ENCODE results near the gene ZNF83.
"Not testable (repeated sequence)": the region's sequence is repeated elsewhere in the genome, so short reads cannot be mapped to it uniquely, and the experiment has no call there.

Gene ZNF83

GRCh38 chr19:52637718-52638585, at the start of gene ZNF83:
TSS of gene ZNF83 (minus strand) at chr19:52638355.
- Histone ChIP-seq H3K27me3 (ENCODE audit: control insufficient read depth in 1 of 2, insufficient read depth in 2 of 2, low read length in 2 of 2) (no peaks in the 10 kb centered on the region), H3K9ac (ENCODE audit: low read depth in 1 of 2, low read length in 2 of 2) (peak within 1 kb of the TSS; percentile 71 to 78), H3K4me3 (ENCODE audit: low read depth in 1 of 2, low read length in 2 of 2) (peak within 1 kb of the TSS; percentile 84 to 97), H3K9me3 (ENCODE audit: control insufficient read depth in 1 of 2, low read length in 2 of 2) (no peaks in the 10 kb centered on the region), H3K36me3 (ENCODE audit: control insufficient read depth in 1 of 2, insufficient read depth in 2 of 2, low read length in 2 of 2) (peaks cover 0 to 3% of the 10 kb centered on the region in 2 donors), H3K4me1 (ENCODE audit: control insufficient read depth in 1 of 2, insufficient read depth in 2 of 2, low read length in 2 of 2) (peaks cover 6 to 8% of the 10 kb centered on the region in 2 donors), H3K27ac (ENCODE audit: low read depth, low read length) (peak within 1 kb of the TSS; percentile 66)

- Histone ChIP-seq H3K4me1 (ENCODE audit: control insufficient read depth in 1 of 2, insufficient read depth in 2 of 2, low read length in 2 of 2) (peaks cover 0 to 4% of the 10 kb centered on the region in 2 donors), H3K9ac (ENCODE audit: low read depth in 1 of 2, low read length in 2 of 2) (no peak overlapping the region), H3K36me3 (ENCODE audit: control insufficient read depth in 1 of 2, insufficient read depth in 2 of 2, low read length in 2 of 2) (no peaks in the 10 kb centered on the region), H3K27ac (ENCODE audit: low read depth, low read length) (no peak overlapping the region), H3K9me3 (ENCODE audit: control insufficient read depth in 1 of 2, low read length in 2 of 2) (peaks cover 0 to 3% of the 10 kb centered on the region in 2 donors), H3K27me3 (ENCODE audit: control insufficient read depth in 1 of 2, insufficient read depth in 2 of 2, low read length in 2 of 2) (no peaks in the 10 kb centered on the region), H3K4me3 (ENCODE audit: low read depth in 1 of 2, low read length in 2 of 2) (no peak overlapping the region)
Measured at GRCh38 chr19:52687684-52688083, 49.5 kb upstream of the ZNF83 start.

- Histone ChIP-seq H3K27ac (ENCODE audit: low read depth, low read length) (no peak overlapping the region), H3K4me3 (ENCODE audit: low read depth in 1 of 2, low read length in 2 of 2) (no peak overlapping the region), H3K9ac (ENCODE audit: low read depth in 1 of 2, low read length in 2 of 2) (no peak overlapping the region), H3K27me3 (ENCODE audit: control insufficient read depth in 1 of 2, insufficient read depth in 2 of 2, low read length in 2 of 2) (no peaks in the 10 kb centered on the region), H3K36me3 (ENCODE audit: control insufficient read depth in 1 of 2, insufficient read depth in 2 of 2, low read length in 2 of 2) (no peaks in the 10 kb centered on the region), H3K4me1 (ENCODE audit: control insufficient read depth in 1 of 2, insufficient read depth in 2 of 2, low read length in 2 of 2) (peaks cover 0 to 2% of the 10 kb centered on the region in 2 donors), H3K9me3 (ENCODE audit: control insufficient read depth in 1 of 2, low read length in 2 of 2) (no peaks in the 10 kb centered on the region)
Measured at GRCh38 chr19:52685811-52686210, 47.7 kb upstream of the ZNF83 start.

GRCh38 chr19:52681216-52681615, 43.1 kb upstream of the ZNF83 start:
- H3K9me3 ChIP-seq (ENCODE audit: control insufficient read depth in 1 of 2, low read length in 2 of 2); H3K36me3 ChIP-seq (ENCODE audit: control insufficient read depth in 1 of 2, insufficient read depth in 2 of 2, low read length in 2 of 2); H3K27me3 ChIP-seq (ENCODE audit: control insufficient read depth in 1 of 2, insufficient read depth in 2 of 2, low read length in 2 of 2); H3K9ac ChIP-seq (ENCODE audit: low read depth in 1 of 2, low read length in 2 of 2); H3K27ac ChIP-seq (ENCODE audit: low read depth, low read length); H3K4me3 ChIP-seq (ENCODE audit: low read depth in 1 of 2, low read length in 2 of 2); H3K4me1 ChIP-seq (ENCODE audit: control insufficient read depth in 1 of 2, insufficient read depth in 2 of 2, low read length in 2 of 2): not testable (repeated sequence)

- Histone ChIP-seq H3K4me1 (ENCODE audit: control insufficient read depth in 1 of 2, insufficient read depth in 2 of 2, low read length in 2 of 2) (no peaks in the 10 kb centered on the region), H3K36me3 (ENCODE audit: control insufficient read depth in 1 of 2, insufficient read depth in 2 of 2, low read length in 2 of 2) (no peaks in the 10 kb centered on the region), H3K4me3 (ENCODE audit: low read depth in 1 of 2, low read length in 2 of 2) (no peak overlapping the region), H3K9ac (ENCODE audit: low read depth in 1 of 2, low read length in 2 of 2) (no peak overlapping the region), H3K27me3 (ENCODE audit: control insufficient read depth in 1 of 2, insufficient read depth in 2 of 2, low read length in 2 of 2) (no peaks in the 10 kb centered on the region), H3K27ac (ENCODE audit: low read depth, low read length) (no peak overlapping the region), H3K9me3 (ENCODE audit: control insufficient read depth in 1 of 2, low read length in 2 of 2) (peaks cover 0 to 6% of the 10 kb centered on the region in 2 donors)
Measured at GRCh38 chr19:52679598-52679997, 41.4 kb upstream of the ZNF83 start.

- not testable (repeated sequence) for H3K27me3 ChIP-seq (ENCODE audit: control insufficient read depth in 1 of 2, insufficient read depth in 2 of 2, low read length in 2 of 2); H3K4me1 ChIP-seq (ENCODE audit: control insufficient read depth in 1 of 2, insufficient read depth in 2 of 2, low read length in 2 of 2); H3K36me3 ChIP-seq (ENCODE audit: control insufficient read depth in 1 of 2, insufficient read depth in 2 of 2, low read length in 2 of 2); H3K4me3 ChIP-seq (ENCODE audit: low read depth in 1 of 2, low read length in 2 of 2); H3K9ac ChIP-seq (ENCODE audit: low read depth in 1 of 2, low read length in 2 of 2); H3K27ac ChIP-seq (ENCODE audit: low read depth, low read length); H3K9me3 ChIP-seq (ENCODE audit: control insufficient read depth in 1 of 2, low read length in 2 of 2)
Measured at GRCh38 chr19:52675239-52675638, 37.1 kb upstream of the ZNF83 start.

GRCh38 chr19:52673014-52673413, 34.9 kb upstream of the ZNF83 start:
- H3K36me3 ChIP-seq (ENCODE audit: control insufficient read depth in 1 of 2, insufficient read depth in 2 of 2, low read length in 2 of 2), result no peaks in the 10 kb centered on the region

GRCh38 chr19:52670046-52670445, 31.9 kb upstream of the ZNF83 start:
- Histone ChIP-seq H3K27me3 (ENCODE audit: control insufficient read depth in 1 of 2, insufficient read depth in 2 of 2, low read length in 2 of 2) (no peaks in the 10 kb centered on the region), H3K27ac (ENCODE audit: low read depth, low read length) (no peak overlapping the region), H3K4me1 (ENCODE audit: control insufficient read depth in 1 of 2, insufficient read depth in 2 of 2, low read length in 2 of 2) (no peaks in the 10 kb centered on the region), H3K36me3 (ENCODE audit: control insufficient read depth in 1 of 2, insufficient read depth in 2 of 2, low read length in 2 of 2) (no peaks in the 10 kb centered on the region), H3K9me3 (ENCODE audit: control insufficient read depth in 1 of 2, low read length in 2 of 2) (peaks cover 3 to 7% of the 10 kb centered on the region in 2 donors), H3K9ac (ENCODE audit: low read depth in 1 of 2, low read length in 2 of 2) (no peak overlapping the region), H3K4me3 (ENCODE audit: low read depth in 1 of 2, low read length in 2 of 2) (no peak overlapping the region)

More at GRCh38 chr19:52673014-52673413, 34.9 kb upstream of the ZNF83 start:
- Histone ChIP-seq H3K9me3 (ENCODE audit: control insufficient read depth in 1 of 2, low read length in 2 of 2) (peaks cover 3 to 12% of the 10 kb centered on the region in 2 donors), H3K27ac (ENCODE audit: low read depth, low read length) (no peak overlapping the region), H3K4me3 (ENCODE audit: low read depth in 1 of 2, low read length in 2 of 2) (no peak overlapping the region), H3K4me1 (ENCODE audit: control insufficient read depth in 1 of 2, insufficient read depth in 2 of 2, low read length in 2 of 2) (no peaks in the 10 kb centered on the region), H3K27me3 (ENCODE audit: control insufficient read depth in 1 of 2, insufficient read depth in 2 of 2, low read length in 2 of 2) (no peaks in the 10 kb centered on the region), H3K9ac (ENCODE audit: low read depth in 1 of 2, low read length in 2 of 2) (no peak overlapping the region)

- Histone ChIP-seq H3K4me1 (ENCODE audit: control insufficient read depth in 1 of 2, insufficient read depth in 2 of 2, low read length in 2 of 2) (no peaks in the 10 kb centered on the region), H3K9ac (ENCODE audit: low read depth in 1 of 2, low read length in 2 of 2) (no peak overlapping the region), H3K27me3 (ENCODE audit: control insufficient read depth in 1 of 2, insufficient read depth in 2 of 2, low read length in 2 of 2) (no peaks in the 10 kb centered on the region), H3K4me3 (ENCODE audit: low read depth in 1 of 2, low read length in 2 of 2) (no peak overlapping the region), H3K27ac (ENCODE audit: low read depth, low read length) (no peak overlapping the region), H3K36me3 (ENCODE audit: control insufficient read depth in 1 of 2, insufficient read depth in 2 of 2, low read length in 2 of 2) (no peaks in the 10 kb centered on the region), H3K9me3 (ENCODE audit: control insufficient read depth in 1 of 2, low read length in 2 of 2) (peaks cover 3 to 7% of the 10 kb centered on the region in 2 donors)
Measured at GRCh38 chr19:52669586-52669985, 31.4 kb upstream of the ZNF83 start.

GRCh38 chr19:52667972-52668371, 29.8 kb upstream of the ZNF83 start:
- Histone ChIP-seq H3K4me1 (ENCODE audit: control insufficient read depth in 1 of 2, insufficient read depth in 2 of 2, low read length in 2 of 2) (no peaks in the 10 kb centered on the region), H3K9me3 (ENCODE audit: control insufficient read depth in 1 of 2, low read length in 2 of 2) (peaks cover 5 to 7% of the 10 kb centered on the region in 2 donors), H3K27me3 (ENCODE audit: control insufficient read depth in 1 of 2, insufficient read depth in 2 of 2, low read length in 2 of 2) (no peaks in the 10 kb centered on the region), H3K36me3 (ENCODE audit: control insufficient read depth in 1 of 2, insufficient read depth in 2 of 2, low read length in 2 of 2) (no peaks in the 10 kb centered on the region), H3K27ac (ENCODE audit: low read depth, low read length) (no peak overlapping the region), H3K4me3 (ENCODE audit: low read depth in 1 of 2, low read length in 2 of 2) (no peak overlapping the region), H3K9ac (ENCODE audit: low read depth in 1 of 2, low read length in 2 of 2) (no peak overlapping the region)
